ENCODE measurements around the gene SMCO4.
"Not testable (repeated sequence)": the region's sequence is repeated elsewhere in the genome, so short reads cannot be mapped to it uniquely, and the experiment has no call there.

SMCO4 gene

GRCh38 chr11:93537767-93538261, 5.4 kb downstream of the SMCO4 start:
- no peak overlapping the region for H3K4me3 ChIP-seq (ENCODE audit: low read depth, low read length)
- no peak for DNase-seq (ENCODE audit: low read depth)
- TF ChIP-seq, protein P1, sequence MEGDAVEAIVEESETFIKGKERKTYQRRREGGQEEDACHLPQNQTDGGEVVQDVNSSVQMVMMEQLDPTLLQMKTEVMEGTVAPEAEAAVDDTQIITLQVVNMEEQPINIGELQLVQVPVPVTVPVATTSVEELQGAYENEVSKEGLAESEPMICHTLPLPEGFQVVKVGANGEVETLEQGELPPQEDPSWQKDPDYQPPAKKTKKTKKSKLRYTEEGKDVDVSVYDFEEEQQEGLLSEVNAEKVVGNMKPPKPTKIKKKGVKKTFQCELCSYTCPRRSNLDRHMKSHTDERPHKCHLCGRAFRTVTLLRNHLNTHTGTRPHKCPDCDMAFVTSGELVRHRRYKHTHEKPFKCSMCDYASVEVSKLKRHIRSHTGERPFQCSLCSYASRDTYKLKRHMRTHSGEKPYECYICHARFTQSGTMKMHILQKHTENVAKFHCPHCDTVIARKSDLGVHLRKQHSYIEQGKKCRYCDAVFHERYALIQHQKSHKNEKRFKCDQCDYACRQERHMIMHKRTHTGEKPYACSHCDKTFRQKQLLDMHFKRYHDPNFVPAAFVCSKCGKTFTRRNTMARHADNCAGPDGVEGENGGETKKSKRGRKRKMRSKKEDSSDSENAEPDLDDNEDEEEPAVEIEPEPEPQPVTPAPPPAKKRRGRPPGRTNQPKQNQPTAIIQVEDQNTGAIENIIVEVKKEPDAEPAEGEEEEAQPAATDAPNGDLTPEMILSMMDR (IDR thresholded peaks at IDR 0.05; ENCODE audit: insufficient read depth, low read depth, low read length, missing control alignments) = no peak

GRCh38 chr11:93537049-93537448, 6.1 kb downstream of the SMCO4 start:
- TF ChIP-seq, protein P1 (IDR thresholded peaks at IDR 0.05; ENCODE audit: insufficient read depth, low read depth, low read length, missing control alignments) = no peak
- H3K4me3 ChIP-seq (ENCODE audit: low read depth, low read length) = no peak overlapping the region
- DNase-seq (ENCODE audit: low read depth) = no peak

DNA sequence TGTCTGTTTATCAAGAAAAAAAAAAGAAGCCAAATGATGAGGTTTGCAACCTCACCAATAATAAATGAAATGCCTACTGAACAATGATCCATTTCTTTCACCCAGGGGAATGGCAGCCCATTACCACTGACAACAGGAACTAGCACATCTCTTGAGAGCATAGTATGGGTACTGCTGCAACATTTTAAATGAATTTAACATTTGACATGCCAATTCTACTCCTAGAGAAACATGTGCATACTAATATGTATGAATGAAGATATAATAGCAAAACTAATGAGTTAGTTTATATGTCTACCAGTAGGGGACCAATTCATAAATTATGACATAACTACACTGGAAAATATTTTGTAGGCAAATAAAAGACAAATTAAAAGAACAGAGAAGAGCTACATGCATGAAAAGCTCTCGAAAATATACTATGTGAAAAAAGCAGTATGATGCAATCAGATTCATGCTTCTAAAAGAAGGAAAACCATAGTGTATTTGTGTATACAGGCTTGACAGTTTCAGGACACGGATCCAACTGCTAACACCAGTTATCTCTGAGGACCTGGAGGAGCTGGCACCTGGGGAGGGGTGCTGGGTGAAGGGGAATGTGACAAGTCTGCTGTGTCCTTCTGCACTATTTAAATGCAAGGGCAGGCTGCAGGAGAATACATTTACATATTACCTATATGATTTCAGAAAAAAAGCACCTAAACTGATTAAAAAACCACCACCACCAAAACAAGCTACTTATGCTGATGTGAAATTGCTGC, 6.9 kb downstream of the SMCO4 start:
- H3K4me3 ChIP-seq (ENCODE audit: low read depth, low read length) = no peak overlapping the region
- TF ChIP-seq, protein P1 (IDR thresholded peaks at IDR 0.05; ENCODE audit: insufficient read depth, low read depth, low read length, missing control alignments) = no peak
- DNase-seq (ENCODE audit: low read depth) = no peak

DNA sequence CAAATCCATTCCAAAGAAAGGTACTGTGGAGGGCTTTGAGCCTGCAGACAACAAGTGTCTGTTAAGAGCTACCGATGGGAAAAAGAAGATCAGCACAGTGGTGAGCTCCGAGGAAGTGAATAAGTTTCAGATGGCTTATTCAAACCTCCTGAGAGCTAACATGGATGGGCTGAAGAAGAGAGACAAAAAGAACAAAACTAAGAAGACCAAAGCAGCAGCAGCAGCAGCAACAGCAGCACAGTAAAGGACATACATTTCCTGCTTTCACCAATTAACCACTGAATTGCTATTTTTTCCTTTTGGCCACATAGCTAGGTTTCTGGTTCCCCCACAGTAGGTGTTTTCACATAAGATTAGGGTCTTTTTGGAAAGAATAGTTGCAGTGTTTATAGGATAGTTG, 7.6 kb downstream of the SMCO4 start:
- H3K4me3 ChIP-seq (ENCODE audit: low read depth, low read length) = not testable (repeated sequence)
- DNase-seq (ENCODE audit: low read depth) = peak; percentile 54

- no peak overlapping the region for H3K4me3 ChIP-seq (ENCODE audit: low read depth, low read length)
- TF ChIP-seq, protein P1 (IDR thresholded peaks at IDR 0.05; ENCODE audit: insufficient read depth, low read depth, low read length, missing control alignments) = no peak
- no peak for DNase-seq (ENCODE audit: low read depth)
Measured at GRCh38 chr11:93532806-93533205, 10.4 kb downstream of the SMCO4 start.

- no peak for DNase-seq (ENCODE audit: low read depth)
- TF ChIP-seq, protein P1 (IDR thresholded peaks at IDR 0.05; ENCODE audit: insufficient read depth, low read depth, low read length, missing control alignments) = no peak
- H3K4me3 ChIP-seq (ENCODE audit: low read depth, low read length) = no peak overlapping the region
Measured at GRCh38 chr11:93532281-93532789, 10.9 kb downstream of the SMCO4 start.

- no peak overlapping the region for H3K4me3 ChIP-seq (ENCODE audit: low read depth, low read length)
- DNase-seq (ENCODE audit: low read depth) = no peak
- TF ChIP-seq, protein P1 (IDR thresholded peaks at IDR 0.05; ENCODE audit: insufficient read depth, low read depth, low read length, missing control alignments) = no peak
Measured at GRCh38 chr11:93530468-93530826, 12.7 kb downstream of the SMCO4 start.

Measured in GM12865 (cell line).